Right lobe of liver (tissue), 4 donors: ENCODE measurements around the gene PAK5.

Experiments used
- CTCF ChIP-seq, 4 donors: fragments of 200-600 bp in 3 of 4; fragments of 450-650 bp in 1 of 4; IDR thresholded peaks; one replicate each; pipeline versions ENCODE4 v1.5.1 to v1.8.0; 2016 to 2022; ENCODE audit warnings: antibody characterized with exemption in 4 of 4, mild to moderate bottlenecking in 2 of 4
- POLR2A ChIP-seq: fragments of 450-650 bp; IDR thresholded peaks from one replicate; pipeline ENCODE4 v1.6.1; 2017; ENCODE audit warnings: antibody characterized with exemption, mild to moderate bottlenecking
- donor health status: DM: no; HTN: no; CAD: no.
- donor health status: DM: no; HTN: no; CAD: no.
- donor health status: DM: no; HTN: yes; CAD: no.

DNA sequence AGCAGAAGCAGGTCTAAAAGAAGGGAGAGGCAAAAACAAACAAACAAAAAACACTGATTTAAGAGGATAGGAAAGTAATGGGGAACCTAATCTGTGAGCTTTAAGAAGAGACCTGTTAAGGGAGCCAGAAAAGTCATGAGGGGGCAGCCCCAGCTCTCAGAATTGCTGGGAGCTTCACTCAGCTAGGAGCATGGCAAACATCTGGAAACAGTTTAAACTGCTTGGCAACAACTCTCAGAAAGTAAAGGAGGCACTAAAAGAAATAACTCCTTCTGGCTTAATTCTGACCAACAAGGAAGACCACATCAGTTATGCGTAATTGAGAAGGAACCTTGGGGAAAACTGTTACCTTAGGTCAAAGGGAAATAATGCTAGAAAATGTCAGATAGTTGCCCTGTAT is 203.1 kb downstream of the PAK5 start:
- TF ChIP-seq CTCF (IDR thresholded peaks at IDR 0.05) (no peak), POLR2A (no peak)
